Measurements from ENCODE around the gene RAD1.

GRCh38 chr5:34858790-34859189 lies 56.5 kb downstream of the RAD1 start:
- no peak for TF ChIP-seq POLR2A (IDR thresholded peaks at IDR 0.05)
- no peak for TF ChIP-seq CTCF (IDR thresholded peaks at IDR 0.05)
- no peak for TF ChIP-seq POLR2AphosphoS5 (IDR thresholded peaks at IDR 0.05)

Measured in breast epithelium (tissue), 3 donors.